CD4-positive, alpha-beta T cell treated with Interferon gamma for 1 hour (primary cell): ENCODE results near the gene POLR1A.
A peak's percentile ranks its signal among the peaks of the same experiment; 100 is the strongest.

Experiments
- DNase-seq: peaks from one replicate; pipeline ENCODE4 v3.0.0-alpha.2; 2020

POLR1A gene

GRCh38 chr2:86094229-86094628, 11.5 kb downstream of the POLR1A start:
- no peak for DNase-seq

DNA sequence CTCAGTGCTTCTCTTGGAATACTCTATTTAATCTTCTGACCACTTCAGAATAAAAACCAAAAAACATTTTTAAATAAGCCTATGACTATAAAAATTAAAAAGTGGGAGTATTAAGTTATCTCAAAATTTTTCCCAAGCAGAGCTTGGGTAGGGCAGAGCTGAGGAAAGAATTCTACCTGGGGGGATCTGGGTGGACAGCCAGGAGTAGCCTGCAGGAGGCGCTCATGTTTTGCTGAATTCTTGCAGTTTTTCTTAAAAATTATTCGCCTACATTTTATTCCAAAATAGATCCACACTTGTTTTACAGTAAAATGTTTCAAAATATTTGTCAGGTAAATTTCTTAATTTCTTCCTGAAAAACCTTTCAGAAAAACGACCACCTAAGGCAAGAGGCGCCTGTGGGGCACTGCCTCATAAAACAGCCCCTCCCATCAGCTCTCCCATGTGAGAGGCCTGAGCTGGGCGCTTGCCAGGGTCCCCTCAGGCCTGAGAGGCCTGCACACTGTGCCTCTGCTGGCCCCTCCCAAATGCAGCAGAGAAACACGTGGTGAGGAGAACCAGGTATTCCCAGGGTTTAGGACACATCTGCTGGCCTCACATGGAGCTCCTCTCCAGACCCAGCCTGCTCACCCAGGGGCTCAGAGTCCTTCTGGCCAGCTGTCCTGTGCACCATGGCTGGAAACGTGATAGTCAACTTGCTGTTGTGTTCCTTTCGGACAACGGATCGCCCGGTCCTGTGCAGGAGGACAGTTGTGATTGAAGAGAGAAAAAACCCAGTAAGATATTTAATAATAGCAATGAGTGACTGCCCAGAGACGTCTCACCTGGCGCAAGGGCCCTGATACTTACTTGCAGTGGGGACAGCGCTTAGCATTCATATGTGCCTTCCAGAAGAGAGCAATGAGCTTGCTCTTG, 17.5 kb downstream of the POLR1A start:
- no peak for DNase-seq

GRCh38 chr2:86082756-86083155, 22.9 kb downstream of the POLR1A start:
- DNase-seq, result no peak

- DNase-seq, result no peak
Measured at GRCh38 chr2:86081724-86082123, 24.0 kb downstream of the POLR1A start.

- DNase-seq, result peak; percentile 85
Measured at GRCh38 chr2:86079981-86080911, 25.4 kb downstream of the POLR1A start.

GRCh38 chr2:86078774-86079545, 26.7 kb downstream of the POLR1A start:
- peak; percentile 48 for DNase-seq

GRCh38 chr2:86075886-86076285, 29.8 kb downstream of the POLR1A start:
- no peak for DNase-seq

DNA sequence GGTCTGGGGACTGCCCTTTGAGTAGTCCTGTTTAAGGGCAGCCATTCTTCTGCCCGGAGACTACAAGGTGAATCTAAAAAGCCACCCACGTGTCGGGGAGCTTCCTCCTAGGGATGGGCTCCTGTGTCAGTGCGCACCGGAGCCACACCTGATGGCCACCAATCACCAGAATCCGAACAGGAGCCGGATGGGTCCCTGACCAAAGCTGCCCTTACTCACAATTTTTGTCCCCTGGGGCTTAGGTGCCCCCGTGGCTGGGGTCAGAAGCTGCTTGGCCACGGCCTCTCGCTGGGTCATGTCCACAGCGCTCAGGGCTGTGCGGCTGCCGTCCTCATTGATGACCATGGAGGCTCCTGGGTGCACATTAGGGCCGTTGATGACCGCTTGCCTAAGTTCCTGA, 30.9 kb downstream of the POLR1A start:
- no peak for DNase-seq

DNA sequence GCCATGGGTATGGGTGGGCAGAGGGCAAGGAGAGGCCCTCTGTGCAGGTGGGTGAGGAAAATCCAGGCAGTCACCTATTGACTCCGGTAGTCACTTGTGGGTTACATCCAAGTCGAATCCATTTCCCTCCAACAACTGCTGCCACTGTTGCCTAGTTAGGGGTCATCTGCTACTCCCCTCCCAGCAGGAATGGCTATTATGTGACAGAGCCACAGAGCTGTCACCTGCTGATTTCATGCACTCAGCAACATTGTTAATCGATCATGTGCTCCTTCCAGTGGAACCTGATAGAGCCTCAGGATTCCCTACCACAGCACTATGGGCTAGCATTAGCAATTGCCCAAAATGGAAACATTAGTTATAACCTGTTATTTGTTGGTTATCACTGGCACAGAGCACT, 31.4 kb downstream of the POLR1A start:
- no peak for DNase-seq

- DNase-seq, result no peak
Measured at GRCh38 chr2:86073225-86073624, 32.5 kb downstream of the POLR1A start.

- peak; percentile 49 for DNase-seq
Measured at GRCh38 chr2:86072271-86072858, 33.3 kb downstream of the POLR1A start.

- no peak for DNase-seq
Measured at GRCh38 chr2:86070868-86071267, 34.8 kb downstream of the POLR1A start.

- no peak for DNase-seq
Measured at GRCh38 chr2:86069783-86070339, 35.8 kb downstream of the POLR1A start.

- DNase-seq, result no peak
Measured at GRCh38 chr2:86069091-86069685, 36.5 kb downstream of the POLR1A start.

DNA sequence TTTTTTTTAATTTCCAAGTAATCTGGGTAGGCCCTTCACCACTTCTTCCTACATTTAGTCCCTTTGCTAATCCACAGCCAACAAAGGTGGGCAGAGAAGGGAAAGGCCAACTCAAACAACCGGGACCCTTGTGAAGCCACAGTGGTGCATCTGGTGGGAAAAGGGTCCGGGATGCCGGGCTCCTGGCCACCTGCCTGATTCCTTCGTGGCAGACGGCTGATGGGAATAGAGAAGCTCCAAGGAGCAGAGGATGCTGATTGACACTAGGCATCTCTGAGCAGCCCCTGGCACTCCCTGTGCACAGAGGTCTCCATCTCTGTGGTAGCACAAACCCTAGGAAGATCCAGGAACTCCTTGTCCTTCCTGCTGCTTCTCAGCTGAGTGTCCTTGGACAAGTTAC, 37.0 kb downstream of the POLR1A start:
- DNase-seq, result no peak

DNA sequence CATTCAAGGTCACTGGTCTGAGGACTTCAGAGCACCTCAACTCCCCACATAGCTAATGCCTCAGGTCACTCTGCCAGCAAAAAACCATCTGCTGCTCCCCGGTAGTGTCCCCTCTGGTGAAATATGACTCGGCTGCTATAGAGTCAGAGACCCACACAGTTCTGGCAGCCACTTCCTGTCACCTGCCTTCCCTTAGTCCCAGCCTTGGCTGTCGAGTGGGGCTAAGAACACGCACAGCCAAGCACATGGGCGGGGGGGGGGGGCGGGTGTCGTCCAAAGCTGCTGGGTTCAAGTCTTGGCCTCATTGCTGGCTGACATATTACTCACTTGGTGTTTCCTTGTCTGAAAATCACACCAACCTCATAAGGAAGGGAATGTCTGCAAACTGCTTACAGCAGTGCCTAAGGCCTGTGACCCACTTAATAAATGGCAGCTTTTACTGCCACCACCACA, 37.5 kb downstream of the POLR1A start:
- peak; percentile 49 for DNase-seq

GRCh38 chr2:86066915-86067314, 38.8 kb downstream of the POLR1A start:
- no peak for DNase-seq

- DNase-seq, result no peak
Measured at GRCh38 chr2:86066007-86066578, 39.6 kb downstream of the POLR1A start.

- DNase-seq, result no peak
Measured at GRCh38 chr2:86065512-86065911, 40.2 kb downstream of the POLR1A start.

DNA sequence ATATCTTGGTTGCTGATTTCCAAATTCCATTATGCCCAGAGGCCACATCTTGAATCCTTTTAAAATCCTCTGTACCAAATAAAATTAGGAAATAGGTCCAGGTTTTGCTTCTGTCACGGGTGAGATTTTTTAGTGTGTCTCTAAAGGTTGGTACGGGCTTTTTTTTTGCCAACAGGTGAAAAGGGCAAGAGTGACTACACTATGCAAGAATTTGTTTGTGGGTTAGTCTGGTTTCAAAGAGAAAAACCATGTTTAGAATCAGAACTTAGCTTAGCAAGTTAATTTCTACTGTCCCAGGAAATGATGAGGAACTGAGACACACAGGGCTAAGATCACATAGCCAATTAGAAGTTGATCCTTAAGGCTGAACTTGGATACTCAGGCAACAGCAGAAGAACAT, 41.7 kb downstream of the POLR1A start:
- no peak for DNase-seq

DNA sequence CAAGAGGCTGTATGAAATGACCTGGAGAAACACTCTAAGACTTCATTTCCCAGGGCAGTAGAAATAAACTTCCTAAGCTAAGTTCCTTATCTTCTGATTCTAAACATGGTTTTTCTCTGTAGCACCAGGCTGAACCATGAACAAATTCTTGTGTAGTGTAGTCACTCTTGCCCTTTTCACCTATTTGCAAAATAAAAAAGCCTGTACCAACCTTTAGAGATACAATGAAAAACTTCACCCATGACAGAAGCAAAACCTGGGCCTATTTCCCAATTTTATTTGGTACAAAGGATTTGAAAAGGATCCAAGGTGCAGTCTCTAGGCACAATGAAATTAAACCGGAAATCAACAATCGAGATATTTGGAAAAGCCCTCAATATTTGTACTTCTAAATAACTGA, 43.6 kb downstream of the POLR1A start:
- no peak for DNase-seq
